ENCODE data around the gene FOXN1.

FOXN1 gene

GRCh38 chr17:28570716-28571360 is 64.7 kb downstream of the FOXN1 start:
- TF ChIP-seq CTCF (IDR thresholded peaks at IDR 0.05; ENCODE audit: low read depth, low read length): no peak
- no peak for DNase-seq (ENCODE audit: extremely low read depth, low read depth)

GRCh38 chr17:28571361-28572122 is 65.4 kb downstream of the FOXN1 start, which contains the start of gene PIGS:
Gene PIGS, minus strand, starts transcription at chr17:28571524. Its CDS starts 28 bp downstream, at chr17:28571496.
- no peak for TF ChIP-seq CTCF (IDR thresholded peaks at IDR 0.05; ENCODE audit: low read depth, low read length)
- DNase-seq (ENCODE audit: extremely low read depth, low read depth): peak; percentile 68

- DNase-seq (ENCODE audit: extremely low read depth, low read depth): no peak
- TF ChIP-seq CTCF (IDR thresholded peaks at IDR 0.05; ENCODE audit: low read depth, low read length): no peak
These were observed 66.3 kb downstream of the FOXN1 start for GRCh38 chr17:28572259-28573039.

GRCh38 chr17:28573040-28573380 is 66.9 kb downstream of the FOXN1 start:
- no peak for DNase-seq (ENCODE audit: extremely low read depth, low read depth)

GRCh38 chr17:28573521-28573920 is 67.4 kb downstream of the FOXN1 start:
- TF ChIP-seq CTCF (IDR thresholded peaks at IDR 0.05; ENCODE audit: low read depth, low read length): no peak
- no peak for DNase-seq (ENCODE audit: extremely low read depth, low read depth)

More at GRCh38 chr17:28573040-28573380, 66.9 kb downstream of the FOXN1 start:
- TF ChIP-seq CTCF (IDR thresholded peaks at IDR 0.05; ENCODE audit: low read depth, low read length): no peak

- no peak for TF ChIP-seq CTCF (IDR thresholded peaks at IDR 0.05; ENCODE audit: low read depth, low read length)
These were observed 67.9 kb downstream of the FOXN1 start for GRCh38 chr17:28573966-28574480.

More at GRCh38 chr17:28573966-28574480, 67.9 kb downstream of the FOXN1 start:
- DNase-seq (ENCODE audit: extremely low read depth, low read depth): no peak
